CD8-positive, alpha-beta memory T cell (primary cell): ENCODE results near the gene CAPN7. TPM values are rescaled to one million over a fixed set of nuclear protein-coding genes. Genes with fewer than 3 reads are reported as not detected.

ENCODE experiments used
- CTCF ChIA-PET: fragments of 350-600 bp; sonication (Branson Sonifier 250); formaldehyde crosslinking; loops from one replicate; lab custom pipeline; 2021; ENCODE audit warnings: antibody characterized with exemption; lab: Charles Lee
- POLR2A ChIA-PET: fragments of 350-600 bp; sonication (Branson Sonifier 250); formaldehyde crosslinking; loops from one replicate; lab custom pipeline; 2021; ENCODE audit warnings: antibody characterized with exemption; lab: Charles Lee
- DNase-seq, 5 donors: peaks; one replicate each; pipeline versions ENCODE4 v3.0.0 to v3.0.0-alpha.2; 2020 to 2022; ENCODE audit warnings: mixed read lengths in 1 of 5
- H3K27ac ChIP-seq: one replicate; pipeline ENCODE4 v1.7.0; 2013; ENCODE audit warnings: low read depth, mild to moderate bottlenecking, low read length, moderate library complexity
- H3K27me3 ChIP-seq: 2 replicates; pipeline ENCODE4 v1.7.0; 2013; ENCODE audit warnings: low read length, mild to moderate bottlenecking; ENCODE audit not compliant: insufficient read depth, poor library complexity, severe bottlenecking
- H3K36me3 ChIP-seq: 2 replicates; pipeline ENCODE4 v1.7.0; 2013; ENCODE audit warnings: mild to moderate bottlenecking, low read length, moderate library complexity; ENCODE audit not compliant: insufficient read depth
- H3K4me1 ChIP-seq: 2 replicates; pipeline ENCODE4 v1.7.0; 2013; ENCODE audit warnings: mild to moderate bottlenecking, low read length, moderate library complexity; ENCODE audit not compliant: insufficient read depth
- H3K4me3 ChIP-seq: 2 replicates; pipeline ENCODE4 v1.7.0; 2013; ENCODE audit warnings: mild to moderate bottlenecking, low read length
- H3K9me3 ChIP-seq: 2 replicates; pipeline ENCODE4 v1.7.0; 2013; ENCODE audit warnings: mild to moderate bottlenecking, low read length
- H3K27ac Mint-ChIP-seq, 8 donors: one replicate each; pipeline ENCODE4 v1.8.0; 2020 to 2021; ENCODE audit warnings: mixed read lengths in 8 of 8, mild to moderate bottlenecking in 6 of 8, inconsistent platforms in 3 of 8, moderate library complexity in 3 of 8
- H3K27me3 Mint-ChIP-seq, 2 donors: one replicate each; pipeline ENCODE4 v1.8.0; 2020 to 2021; ENCODE audit warnings: mixed read lengths in 2 of 2, mild to moderate bottlenecking in 1 of 2, moderate library complexity in 1 of 2
- H3K36me3 Mint-ChIP-seq, 3 donors: one replicate each; pipeline ENCODE4 v1.8.0; 2020 to 2021; ENCODE audit warnings: mixed read lengths in 3 of 3, inconsistent platforms in 1 of 3, mild to moderate bottlenecking in 1 of 3
- H3K4me1 Mint-ChIP-seq, 3 donors: one replicate each; pipeline ENCODE4 v1.8.0; 2020 to 2021; ENCODE audit warnings: mixed read lengths in 3 of 3, inconsistent platforms in 1 of 3, mild to moderate bottlenecking in 1 of 3
- H3K4me3 Mint-ChIP-seq, 7 donors: one replicate each; pipeline ENCODE4 v1.8.0; 2020 to 2021; ENCODE audit warnings: mixed read lengths in 7 of 7, mild to moderate bottlenecking in 6 of 7, moderate library complexity in 4 of 7, inconsistent platforms in 2 of 7
- H3K9me3 Mint-ChIP-seq, 5 donors: one replicate each; pipeline ENCODE4 v1.8.0; 2020 to 2022; ENCODE audit warnings: mixed read lengths in 5 of 5, mild to moderate bottlenecking in 3 of 5, moderate library complexity in 2 of 5, inconsistent platforms in 1 of 5
- polyA plus RNA-seq: library from polyadenylated mRNA; unstranded; fragments of 300-500 nt; fragmentation: Illumina TruSeq; gene quantifications from one replicate; pipeline ENCODE4 v1.2.3, GENCODE V29; 2021
- total RNA-seq, 2 experiments: library from RNA; stranded (reverse); gene quantifications; one replicate each; pipeline ENCODE4 v1.2.3, GENCODE V29; 2021

The CAPN7 gene
- total and polyA plus RNA-seq, 3 experiments from 2014 or later: 32.4 to 36.1 (median 33.1) TPM

DNA sequence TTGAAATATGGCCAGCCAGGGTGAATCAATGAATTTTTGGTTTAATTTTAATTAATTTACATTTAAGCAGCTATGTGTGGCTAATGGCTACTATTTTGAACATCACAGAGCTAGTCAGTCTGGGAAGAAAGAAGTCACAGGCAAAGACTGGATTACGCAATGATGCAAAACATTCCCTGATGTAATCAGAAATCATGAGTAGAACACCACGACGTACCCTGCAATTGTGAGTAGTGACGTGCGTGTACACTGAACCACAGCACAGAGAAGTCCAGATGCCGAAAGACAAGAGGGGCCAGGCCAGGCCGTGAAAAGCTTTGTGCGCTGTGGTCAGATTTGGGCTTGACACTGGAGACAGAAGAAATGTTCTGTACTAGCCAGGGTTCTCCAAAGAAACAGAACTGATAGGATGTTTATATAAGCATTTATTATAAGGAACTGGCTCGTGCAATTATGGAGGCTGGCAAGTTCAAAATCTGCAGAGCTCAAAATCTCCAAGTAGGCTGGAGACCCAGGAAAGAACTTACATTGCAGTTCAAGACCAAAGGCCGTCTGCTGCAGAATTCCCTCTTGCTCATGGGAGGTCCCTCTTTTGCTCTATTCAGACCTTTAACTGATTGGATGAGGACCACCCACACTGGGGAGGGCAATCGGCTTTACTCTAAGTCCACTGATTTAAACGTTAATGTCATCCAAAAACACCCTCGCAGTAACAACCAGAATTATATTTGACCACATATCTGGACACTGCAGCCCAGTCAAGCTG is 81.7 kb downstream of the CAPN7 start:
- peak overlapping the region in 5 of 8 donors; percentile 23 to 84 (median 57) for H3K27ac Mint-ChIP-seq
- H3K27me3 Mint-ChIP-seq: no peaks in the 10 kb centered on the region
- Histone ChIP-seq H3K36me3 (no peaks in the 10 kb centered on the region), H3K4me3 (no peak overlapping the region), H3K27ac (no peak overlapping the region), H3K9me3 (no peaks in the 10 kb centered on the region), H3K27me3 (no peaks in the 10 kb centered on the region), H3K4me1 (peaks cover 95% of the 10 kb centered on the region)
- no peak overlapping the region for H3K4me3 Mint-ChIP-seq
- peaks cover 0 to 32% (median 10%) of the 10 kb centered on the region in 3 donors for H3K36me3 Mint-ChIP-seq
- ChIA-PET CTCF (interaction anchor here (1.2 to 2.7 kb wide), 5 partner anchors 13 to 45 kb away, joined by 3 to 11 read pairs (median 3); partner anchors contain the start of gene SH3BP5), POLR2A (interaction anchor here (1.1 kb wide), 1 partner anchor 33 kb away, joined by 3 read pairs; no protein-coding TSS in a partner anchor)
- DNase-seq: no peak
- peaks cover 77 to 94% (median 92%) of the 10 kb centered on the region in 3 donors for H3K4me1 Mint-ChIP-seq
- no peaks in the 10 kb centered on the region for H3K9me3 Mint-ChIP-seq

DNA sequence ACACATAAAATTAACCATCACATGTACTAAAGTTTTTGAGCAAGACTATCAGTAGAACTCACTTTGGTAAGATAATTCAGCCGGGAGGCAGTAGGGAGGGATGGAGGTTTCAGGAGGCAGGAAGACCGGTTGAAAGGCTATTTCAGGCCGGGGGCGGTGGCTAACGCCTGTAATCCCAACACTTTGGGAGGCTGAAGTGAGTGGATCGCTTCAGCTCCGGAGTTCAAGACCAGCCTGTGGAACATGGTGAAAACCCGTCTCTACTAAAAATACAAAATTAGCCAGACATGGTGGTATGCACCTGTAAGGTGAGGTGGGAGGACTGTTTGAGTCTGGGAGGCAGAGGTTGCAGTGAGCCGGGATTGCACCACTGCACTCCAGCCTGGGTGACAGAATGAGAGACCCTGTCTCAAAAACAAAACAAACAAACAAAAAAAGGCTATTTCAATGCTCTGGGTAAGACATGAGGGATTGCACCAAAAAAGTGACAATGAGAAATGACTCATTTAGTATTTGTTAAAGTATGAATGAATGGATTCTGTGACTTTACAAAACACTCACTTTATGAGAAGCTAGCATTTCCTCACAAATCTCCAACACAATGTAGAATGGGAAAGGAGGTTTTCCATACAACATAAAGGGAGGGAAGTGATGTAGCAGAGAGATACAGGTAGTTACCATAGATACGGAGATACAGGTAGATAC is 82.4 kb downstream of the CAPN7 start:
- Mint-ChIP-seq H3K36me3 (peaks cover 0 to 32% (median 10%) of the 10 kb centered on the region in 3 donors), H3K9me3 (no peaks in the 10 kb centered on the region), H3K4me3 (peak overlapping the region in 3 of 7 donors; percentile 8 to 64 (median 37)), H3K27me3 (no peaks in the 10 kb centered on the region), H3K27ac (peak overlapping the region in 7 of 8 donors; percentile 43 to 93 (median 78)), H3K4me1 (peaks cover 79 to 95% (median 93%) of the 10 kb centered on the region in 3 donors)
- Histone ChIP-seq H3K9me3 (no peaks in the 10 kb centered on the region), H3K27ac (no peak overlapping the region), H3K27me3 (no peaks in the 10 kb centered on the region), H3K36me3 (no peaks in the 10 kb centered on the region), H3K4me3 (no peak overlapping the region), H3K4me1 (peaks cover 96% of the 10 kb centered on the region)
- ChIA-PET CTCF (interaction anchor here (1.0 to 3.1 kb wide), 4 partner anchors 9 to 44 kb away, joined by 5 to 16 read pairs (median 8); partner anchors contain the start of gene SH3BP5), POLR2A (interaction anchor here (1.1 kb wide), 1 partner anchor 32 kb away, joined by 3 read pairs; no protein-coding TSS in a partner anchor)
- DNase-seq: no peak

DNA sequence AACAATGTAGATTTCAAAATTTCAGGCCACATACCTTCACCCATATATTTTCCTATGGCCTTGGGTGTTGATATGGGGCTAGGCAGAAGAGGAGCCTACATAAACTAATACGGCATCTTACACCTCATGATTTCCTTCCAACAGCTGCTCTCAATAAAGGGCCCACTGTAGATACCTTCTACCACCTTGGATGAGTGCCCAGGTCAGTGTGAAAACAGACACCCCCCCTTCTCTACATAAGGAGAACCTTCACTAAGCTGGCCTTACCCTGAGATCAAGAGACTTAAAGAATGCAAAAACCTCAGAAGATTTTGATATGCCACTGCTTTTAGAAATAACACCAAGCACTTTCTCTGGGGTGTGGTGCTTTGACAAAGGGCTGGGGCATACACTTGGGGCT is 83.6 kb downstream of the CAPN7 start:
- no peak for DNase-seq
- ChIA-PET CTCF (interaction anchor here (1.7 to 3.4 kb wide), 4 partner anchors 9 to 43 kb away, joined by 4 to 16 read pairs (median 12); partner anchors contain the start of gene SH3BP5), POLR2A (interaction anchor here (0.6 kb wide), 2 partner anchors 58 to 975 kb away, joined by 3 read pairs; partner anchors contain the start of gene DPH3)
- no peak overlapping the region for H3K4me3 ChIP-seq
- H3K4me1 ChIP-seq: peaks cover 90% of the 10 kb centered on the region
- H3K4me1 Mint-ChIP-seq: peaks cover 76 to 93% (median 93%) of the 10 kb centered on the region in 3 donors
- no peaks in the 10 kb centered on the region for H3K36me3 ChIP-seq
- H3K27me3 Mint-ChIP-seq: no peaks in the 10 kb centered on the region
- H3K27ac ChIP-seq: no peak overlapping the region
- peak overlapping the region; percentile 5 to 72 (median 64) for H3K4me3 Mint-ChIP-seq
- no peaks in the 10 kb centered on the region for H3K9me3 ChIP-seq
- H3K36me3 Mint-ChIP-seq: peaks cover 0 to 31% (median 11%) of the 10 kb centered on the region in 3 donors
- H3K27ac Mint-ChIP-seq: peak overlapping the region; percentile 78 to 97 (median 91)
- H3K9me3 Mint-ChIP-seq: no peaks in the 10 kb centered on the region
- no peaks in the 10 kb centered on the region for H3K27me3 ChIP-seq

DNA sequence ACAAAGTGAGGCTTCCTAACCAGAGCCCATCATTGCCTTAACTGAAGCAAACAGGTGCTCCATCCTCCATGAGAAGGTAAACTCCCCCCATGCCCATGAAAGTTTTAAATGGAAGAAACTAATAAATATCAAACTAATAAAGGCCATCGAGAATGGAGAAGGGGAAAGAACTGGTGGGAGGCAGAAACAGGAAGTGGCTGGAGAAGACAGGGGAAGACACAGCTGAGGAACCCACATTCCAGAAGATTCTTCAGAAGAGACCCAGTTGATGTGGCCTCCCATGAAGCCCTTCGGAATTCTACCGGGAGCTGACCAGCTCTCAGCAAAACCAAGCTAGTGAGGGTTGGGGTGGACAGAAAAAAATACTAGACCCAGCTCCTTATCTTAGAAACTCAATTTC is 84.7 kb downstream of the CAPN7 start:
- ChIA-PET POLR2A (interaction anchor here (0.6 to 1.0 kb wide), 3 partner anchors 17 to 31 kb away, joined by 4 to 6 read pairs (median 5); no protein-coding TSS in a partner anchor), CTCF (interaction anchor here (1.1 to 3.4 kb wide), 9 partner anchors 10 to 42 kb away, joined by 3 to 16 read pairs (median 4); partner anchors contain the start of gene SH3BP5)
- H3K36me3 ChIP-seq: no peaks in the 10 kb centered on the region
- Mint-ChIP-seq H3K4me3 (peak overlapping the region; percentile 18 to 87 (median 58)), H3K36me3 (peaks cover 0 to 33% (median 18%) of the 10 kb centered on the region in 3 donors), H3K9me3 (no peaks in the 10 kb centered on the region), H3K27ac (peak overlapping the region; percentile 87 to 98 (median 94)), H3K27me3 (no peaks in the 10 kb centered on the region), H3K4me1 (peaks cover 79 to 95% (median 94%) of the 10 kb centered on the region in 3 donors)
- peak overlapping the region; percentile 7 for H3K4me3 ChIP-seq
- peaks cover 91% of the 10 kb centered on the region for H3K4me1 ChIP-seq
- no peak for DNase-seq
- no peaks in the 10 kb centered on the region for H3K9me3 ChIP-seq
- peak overlapping the region; percentile 39 for H3K27ac ChIP-seq
- no peaks in the 10 kb centered on the region for H3K27me3 ChIP-seq

DNA sequence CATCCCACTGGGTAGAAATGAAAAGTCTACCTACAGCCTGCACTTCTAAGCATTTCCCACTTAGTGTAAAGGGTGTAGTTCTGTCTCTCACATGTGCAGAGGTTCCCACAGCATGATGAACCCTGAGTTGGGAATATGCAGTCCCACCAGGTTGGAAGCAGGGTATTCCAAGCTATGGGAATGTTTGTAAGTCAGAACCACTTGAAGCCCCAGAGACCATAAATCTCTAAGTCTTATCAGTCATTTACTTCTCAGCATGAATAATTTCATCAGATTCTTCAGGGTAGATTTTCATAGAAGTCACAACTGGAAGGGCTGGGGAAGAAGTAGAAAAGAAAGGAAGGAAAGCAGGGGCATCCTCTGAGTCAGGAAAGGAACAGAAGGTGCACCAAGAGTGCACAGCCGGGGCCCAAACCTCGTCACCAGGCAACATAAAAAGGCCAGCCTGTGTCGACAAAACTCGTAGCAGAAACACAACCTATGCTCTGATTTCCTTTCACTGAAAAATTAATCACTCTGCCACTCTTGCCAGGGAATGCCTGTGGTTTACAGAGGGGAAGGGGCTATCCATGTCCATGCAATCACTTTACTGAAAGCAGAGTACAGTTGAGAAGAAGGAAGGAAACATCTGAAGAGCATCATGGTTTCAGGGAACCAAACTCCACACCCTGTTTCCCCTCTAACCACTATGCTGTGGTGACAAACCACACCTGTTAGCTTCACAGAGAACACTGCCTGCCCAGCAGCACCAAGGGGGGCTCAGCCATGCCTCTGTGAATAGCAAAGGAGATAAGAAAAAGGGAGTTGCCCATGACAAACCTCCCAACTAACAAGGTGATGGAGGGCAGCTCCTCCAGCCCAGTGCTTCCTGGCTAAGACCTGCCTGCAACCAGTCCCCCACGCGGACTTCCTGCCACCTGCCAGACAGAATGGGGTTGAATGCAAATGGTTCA is 85.8 kb downstream of the CAPN7 start:
- Mint-ChIP-seq H3K27me3 (no peaks in the 10 kb centered on the region), H3K36me3 (peaks cover 3 to 25% (median 16%) of the 10 kb centered on the region in 3 donors), H3K27ac (peak overlapping the region; percentile 87 to 98 (median 94)), H3K9me3 (no peaks in the 10 kb centered on the region), H3K4me1 (peaks cover 86 to 98% (median 95%) of the 10 kb centered on the region in 3 donors), H3K4me3 (peak overlapping the region; percentile 37 to 91 (median 84))
- H3K36me3 ChIP-seq: no peaks in the 10 kb centered on the region
- no peaks in the 10 kb centered on the region for H3K9me3 ChIP-seq
- H3K27ac ChIP-seq: peak overlapping the region; percentile 43
- ChIA-PET CTCF (interaction anchor here (1.4 to 3.4 kb wide), 8 partner anchors 8 to 41 kb away, joined by 3 to 16 read pairs (median 6); partner anchors contain the start of gene SH3BP5), POLR2A (interaction anchor here (0.7 to 2.1 kb wide), 7 partner anchors 9 to 29 kb away, joined by 3 to 7 read pairs (median 4); no protein-coding TSS in a partner anchor)
- peak; percentile 59 to 87 (median 79) for DNase-seq
- peak overlapping the region; percentile 32 for H3K4me3 ChIP-seq
- peaks cover 92% of the 10 kb centered on the region for H3K4me1 ChIP-seq
- no peaks in the 10 kb centered on the region for H3K27me3 ChIP-seq

DNA sequence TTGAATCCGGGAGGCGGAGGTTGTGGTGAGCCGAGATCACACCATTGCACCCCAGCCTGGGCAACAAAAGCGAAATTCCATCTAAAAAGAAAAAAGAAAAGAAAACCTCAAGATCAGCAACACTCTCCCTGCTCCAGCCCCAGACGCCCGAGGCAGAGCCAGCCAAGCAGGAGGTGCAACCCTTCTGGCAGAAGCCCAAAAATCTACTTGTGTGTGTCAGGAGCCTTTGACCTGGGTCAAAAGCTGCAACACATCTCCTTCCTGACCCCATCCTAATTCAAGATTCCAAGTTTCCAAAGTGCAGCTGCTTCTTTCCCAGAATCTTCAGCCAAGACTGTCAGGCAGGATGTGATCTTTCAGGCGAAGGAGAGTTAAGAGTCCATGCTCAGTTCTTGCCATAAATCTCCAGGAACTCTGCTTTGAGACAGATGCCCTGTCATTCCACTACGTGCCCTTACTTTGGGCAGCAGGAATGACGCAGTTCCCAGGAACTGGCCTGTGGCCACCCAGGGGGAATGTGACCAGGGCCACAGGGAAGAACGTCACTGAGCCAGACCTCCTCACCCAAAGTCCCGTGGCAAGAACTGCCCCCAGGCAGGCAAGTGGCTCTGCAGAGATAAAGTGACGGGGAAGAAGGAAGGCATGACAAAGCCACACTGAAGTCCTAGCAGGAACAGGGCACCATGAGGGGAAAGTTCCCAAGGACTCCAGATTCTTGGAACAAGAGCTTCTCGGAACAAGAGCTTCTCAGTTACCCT is 86.9 kb downstream of the CAPN7 start:
- POLR2A ChIA-PET: interaction anchor here (0.5 to 2.1 kb wide), 6 partner anchors 11 to 53 kb away, joined by 3 to 7 read pairs (median 4); no protein-coding TSS in a partner anchor
- Histone ChIP-seq H3K4me3 (no peak overlapping the region), H3K36me3 (no peaks in the 10 kb centered on the region), H3K27ac (peak overlapping the region; percentile 43), H3K9me3 (no peaks in the 10 kb centered on the region), H3K27me3 (no peaks in the 10 kb centered on the region), H3K4me1 (peaks cover 92% of the 10 kb centered on the region)
- DNase-seq: peak in 1 of 5 donors; percentile 10
- CTCF ChIA-PET: interaction anchor here (1.2 to 1.8 kb wide), 2 partner anchors 25 to 40 kb away, joined by 6 to 9 read pairs; partner anchors contain the start of gene SH3BP5
- Mint-ChIP-seq H3K27me3 (no peaks in the 10 kb centered on the region), H3K4me1 (peaks cover 88 to 98% (median 95%) of the 10 kb centered on the region in 3 donors), H3K27ac (peak overlapping the region; percentile 55 to 98 (median 94)), H3K9me3 (no peaks in the 10 kb centered on the region), H3K36me3 (peaks cover 11 to 24% (median 21%) of the 10 kb centered on the region in 3 donors), H3K4me3 (peak overlapping the region in 6 of 7 donors; percentile 70 to 91 (median 84))
